GM12874 (cell line): ENCODE measurements around the gene RORC.

Source experiments
- CTCF ChIP-seq: IDR thresholded peaks from 2 replicates; pipeline ENCODE4 v1.5.1; 2011; ENCODE audit warnings: low read depth, mild to moderate bottlenecking, control low read depth, low read length, moderate library complexity; ENCODE audit not compliant: insufficient read depth

The RORC gene

GRCh38 chr1:151830055-151830454 lies 1.5 kb downstream of the RORC start:
- no peak for TF ChIP-seq CTCF

- no peak for TF ChIP-seq CTCF
Observed at GRCh38 chr1:151829352-151830046, 2.1 kb downstream of the RORC start.

- no peak for TF ChIP-seq CTCF
Observed at GRCh38 chr1:151828921-151829320, 2.7 kb downstream of the RORC start.

GRCh38 chr1:151827853-151828252 lies 3.7 kb downstream of the RORC start:
- no peak for TF ChIP-seq CTCF

- TF ChIP-seq CTCF: no peak
Observed at GRCh38 chr1:151825751-151826660, 5.6 kb downstream of the RORC start.

- no peak for TF ChIP-seq CTCF
Observed at GRCh38 chr1:151825204-151825603, 6.4 kb downstream of the RORC start.

GRCh38 chr1:151823175-151823574 lies 8.4 kb downstream of the RORC start:
- TF ChIP-seq CTCF: no peak
